Measurements from ENCODE around the gene CUL4B. TPM values are rescaled to one million over a fixed set of nuclear protein-coding genes. Genes with fewer than 3 reads are reported as not detected.

CUL4B gene
- total RNA-seq, 6 experiments from 2014 or later: 12.9 to 21.8 (median 18.9) TPM

DNA sequence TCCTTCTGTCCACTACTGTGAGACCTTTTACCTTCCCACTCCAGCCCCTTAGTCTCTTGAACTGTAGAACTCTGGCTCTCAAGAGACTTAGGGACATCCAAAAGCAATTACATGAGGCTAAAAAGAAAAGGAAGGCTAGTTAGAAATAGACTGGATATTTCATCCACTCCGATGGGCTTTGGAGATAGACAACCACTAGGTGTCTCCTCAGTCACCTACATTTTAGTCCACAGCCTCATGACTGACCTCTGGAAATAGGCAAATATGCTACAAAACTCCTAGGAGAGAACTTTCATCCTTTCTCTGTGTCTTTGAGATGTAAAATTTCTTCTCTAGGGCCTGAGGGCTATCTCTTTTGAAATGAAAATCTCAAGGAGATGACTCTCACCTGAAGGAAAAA is 46.5 kb downstream of the CUL4B start:
- no peak for DNase-seq
- H3K4me3 ChIP-seq: no peak overlapping the region
- H3K9me3 ChIP-seq: no peaks in the 10 kb centered on the region
- TF ChIP-seq, protein P1, sequence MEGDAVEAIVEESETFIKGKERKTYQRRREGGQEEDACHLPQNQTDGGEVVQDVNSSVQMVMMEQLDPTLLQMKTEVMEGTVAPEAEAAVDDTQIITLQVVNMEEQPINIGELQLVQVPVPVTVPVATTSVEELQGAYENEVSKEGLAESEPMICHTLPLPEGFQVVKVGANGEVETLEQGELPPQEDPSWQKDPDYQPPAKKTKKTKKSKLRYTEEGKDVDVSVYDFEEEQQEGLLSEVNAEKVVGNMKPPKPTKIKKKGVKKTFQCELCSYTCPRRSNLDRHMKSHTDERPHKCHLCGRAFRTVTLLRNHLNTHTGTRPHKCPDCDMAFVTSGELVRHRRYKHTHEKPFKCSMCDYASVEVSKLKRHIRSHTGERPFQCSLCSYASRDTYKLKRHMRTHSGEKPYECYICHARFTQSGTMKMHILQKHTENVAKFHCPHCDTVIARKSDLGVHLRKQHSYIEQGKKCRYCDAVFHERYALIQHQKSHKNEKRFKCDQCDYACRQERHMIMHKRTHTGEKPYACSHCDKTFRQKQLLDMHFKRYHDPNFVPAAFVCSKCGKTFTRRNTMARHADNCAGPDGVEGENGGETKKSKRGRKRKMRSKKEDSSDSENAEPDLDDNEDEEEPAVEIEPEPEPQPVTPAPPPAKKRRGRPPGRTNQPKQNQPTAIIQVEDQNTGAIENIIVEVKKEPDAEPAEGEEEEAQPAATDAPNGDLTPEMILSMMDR (IDR thresholded peaks at IDR 0.05): peak; percentile 50 to 61 (median 57)
- no peak for TF ChIP-seq POLR2A (IDR thresholded peaks at IDR 0.05)
- intact Hi-C loops (cut with DNase I): no loop called here
- H3K27me3 ChIP-seq: no peaks in the 10 kb centered on the region
- WGBS (ENCODE audit: insufficient coverage, low coverage, low lambda C conversion rate, missing lambda C conversion rate): 13% methylated on average over 1 of the region's 1 CpG
- peaks cover 0 to 10% (median 0%) of the 10 kb centered on the region in 4 donors for H3K4me1 ChIP-seq
- ATAC-seq: peak; percentile 80 to 93 (median 88)
- H3K27ac ChIP-seq: peak overlapping the region; percentile 59 to 79 (median 62)
- no peaks in the 10 kb centered on the region for H3K36me3 ChIP-seq

DNA sequence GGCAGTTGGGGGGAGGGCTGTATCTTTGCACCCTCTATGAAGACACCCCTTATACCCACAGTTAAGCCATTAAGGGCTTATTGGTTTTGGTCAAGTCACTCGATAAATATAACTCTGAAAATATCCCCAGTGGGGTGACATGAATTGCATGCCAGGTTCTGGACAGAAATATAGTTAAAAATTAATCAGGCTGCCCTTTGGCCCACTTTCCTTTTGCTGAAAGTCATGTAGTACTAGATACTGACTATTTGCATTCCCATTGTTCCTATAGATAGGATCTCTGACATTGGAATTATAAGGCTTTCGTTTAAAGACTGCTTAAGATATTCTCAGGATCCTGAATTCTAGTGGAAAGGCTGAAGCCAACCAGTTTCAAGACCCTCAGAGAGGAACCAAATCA is 48.1 kb downstream of the CUL4B start:
- DNase-seq (no peak), ATAC-seq (peak; percentile 85 to 91 (median 88))
- no peaks in the 10 kb centered on the region for H3K36me3 ChIP-seq
- 29% methylated on average over 2 of the region's 2 CpGs for WGBS (ENCODE audit: insufficient coverage, low coverage, low lambda C conversion rate, missing lambda C conversion rate)
- no peaks in the 10 kb centered on the region for H3K27me3 ChIP-seq
- H3K4me1 ChIP-seq: peaks cover 0 to 10% (median 0%) of the 10 kb centered on the region in 4 donors
- intact Hi-C loops (cut with DNase I): no loop called here
- no peak overlapping the region for H3K4me3 ChIP-seq
- TF ChIP-seq, protein P1 (IDR thresholded peaks at IDR 0.05): no peak
- TF ChIP-seq POLR2A (IDR thresholded peaks at IDR 0.05): no peak
- peak overlapping the region; percentile 59 to 79 (median 62) for H3K27ac ChIP-seq
- H3K9me3 ChIP-seq: no peaks in the 10 kb centered on the region

DNA sequence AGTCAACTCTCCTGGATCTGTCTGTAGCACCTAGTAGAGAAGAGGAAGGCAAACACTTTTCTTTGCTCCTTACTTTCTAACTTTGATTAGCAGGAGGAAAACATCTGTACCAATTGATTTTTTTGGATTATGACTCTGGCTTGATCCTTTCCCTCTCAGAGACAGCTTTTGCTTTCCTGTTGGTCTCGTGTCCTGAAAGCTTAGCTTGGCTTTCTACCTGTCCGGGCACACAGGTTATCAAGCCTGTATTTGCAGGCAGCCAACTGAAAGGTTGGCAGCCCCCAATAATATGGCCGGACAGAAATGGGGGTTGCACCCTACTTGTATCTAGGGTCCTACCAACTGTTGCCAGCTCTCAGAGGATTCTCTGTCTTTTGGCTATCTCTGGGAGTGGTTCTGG is 48.5 kb downstream of the CUL4B start:
- intact Hi-C loops (cut with DNase I): no loop called here
- 11% methylated on average over 1 of the region's 3 CpGs for WGBS (ENCODE audit: insufficient coverage, low coverage, low lambda C conversion rate, missing lambda C conversion rate)
- Histone ChIP-seq H3K9me3 (no peaks in the 10 kb centered on the region), H3K27ac (peak overlapping the region in 2 of 3 donors; percentile 31 to 79), H3K27me3 (no peaks in the 10 kb centered on the region), H3K4me3 (no peak overlapping the region), H3K36me3 (no peaks in the 10 kb centered on the region), H3K4me1 (peaks cover 0 to 10% (median 0%) of the 10 kb centered on the region in 4 donors)
- no peak for DNase-seq
- TF ChIP-seq, protein P1 (IDR thresholded peaks at IDR 0.05): no peak
- TF ChIP-seq POLR2A (IDR thresholded peaks at IDR 0.05): no peak
- peak; percentile 27 to 43 (median 41) for ATAC-seq

DNA sequence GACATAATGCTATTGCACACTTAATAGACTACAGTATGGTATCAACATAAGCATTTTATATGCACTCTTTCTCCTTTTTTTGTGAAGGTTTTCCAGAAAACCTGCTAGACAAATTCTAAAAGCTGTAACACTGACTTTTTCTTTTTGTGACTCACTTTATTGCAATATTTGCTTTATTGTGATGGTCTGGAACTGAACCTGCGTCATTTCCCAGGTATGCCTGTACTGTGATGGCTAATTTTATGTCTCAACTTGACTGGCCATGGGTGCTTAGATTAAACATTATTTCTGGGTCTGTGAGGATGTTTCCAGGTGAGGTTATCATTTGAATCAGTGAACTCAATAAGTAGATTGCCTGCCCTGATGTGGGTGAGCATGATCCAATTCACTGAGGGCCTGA is 56.2 kb downstream of the CUL4B start:
- ATAC-seq: peak in 1 of 4 donors; percentile 42
- H3K4me1 ChIP-seq: no peaks in the 10 kb centered on the region
- H3K27me3 ChIP-seq: no peaks in the 10 kb centered on the region
- no peaks in the 10 kb centered on the region for H3K36me3 ChIP-seq
- no peak for TF ChIP-seq POLR2A (IDR thresholded peaks at IDR 0.05)
- TF ChIP-seq, protein P1 (IDR thresholded peaks at IDR 0.05): no peak
- no peak overlapping the region for H3K4me3 ChIP-seq
- WGBS (ENCODE audit: insufficient coverage, low coverage, low lambda C conversion rate, missing lambda C conversion rate): 73% methylated on average over 1 of the region's 1 CpG
- no peaks in the 10 kb centered on the region for H3K9me3 ChIP-seq
- intact Hi-C loops (cut with DNase I): loop anchor here in 1 of 2 donors (10.0 kb wide), 1 partner anchor 160 kb away; no protein-coding TSS in a partner anchor
- H3K27ac ChIP-seq: no peak overlapping the region
- no peak for DNase-seq
